ENCODE data around the gene PDE2A.

Gene PDE2A

DNA sequence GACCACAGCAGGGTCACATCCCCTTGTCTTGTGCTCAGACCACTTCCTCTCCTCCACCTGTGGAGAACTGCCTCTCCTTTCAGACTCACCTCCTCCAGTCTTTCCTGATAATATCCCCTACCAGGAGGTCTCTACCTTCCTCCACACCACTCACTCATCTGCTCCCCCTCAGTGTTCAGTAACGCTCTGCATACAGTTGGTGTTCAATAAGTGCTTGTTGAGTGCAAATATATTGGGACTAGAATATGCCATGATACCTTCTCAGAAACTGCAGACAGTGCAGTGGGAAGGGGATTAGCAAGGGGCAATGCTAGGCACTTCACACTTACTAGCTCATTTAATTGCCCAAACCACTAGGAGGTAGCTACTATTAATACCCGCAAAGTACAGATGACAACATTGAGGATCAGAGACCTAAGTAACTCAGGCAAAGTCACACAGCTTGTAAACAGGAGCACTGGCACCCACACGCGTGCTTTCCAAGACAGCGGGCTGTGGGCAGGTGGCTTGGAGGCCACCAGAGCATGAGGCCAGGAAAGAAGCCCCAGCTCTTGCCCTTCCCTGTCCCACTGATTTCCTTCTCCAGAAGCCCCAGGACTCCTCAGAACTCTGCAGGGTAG, 8.1 kb upstream of the PDE2A start:
- no peak for DNase-seq

DNA sequence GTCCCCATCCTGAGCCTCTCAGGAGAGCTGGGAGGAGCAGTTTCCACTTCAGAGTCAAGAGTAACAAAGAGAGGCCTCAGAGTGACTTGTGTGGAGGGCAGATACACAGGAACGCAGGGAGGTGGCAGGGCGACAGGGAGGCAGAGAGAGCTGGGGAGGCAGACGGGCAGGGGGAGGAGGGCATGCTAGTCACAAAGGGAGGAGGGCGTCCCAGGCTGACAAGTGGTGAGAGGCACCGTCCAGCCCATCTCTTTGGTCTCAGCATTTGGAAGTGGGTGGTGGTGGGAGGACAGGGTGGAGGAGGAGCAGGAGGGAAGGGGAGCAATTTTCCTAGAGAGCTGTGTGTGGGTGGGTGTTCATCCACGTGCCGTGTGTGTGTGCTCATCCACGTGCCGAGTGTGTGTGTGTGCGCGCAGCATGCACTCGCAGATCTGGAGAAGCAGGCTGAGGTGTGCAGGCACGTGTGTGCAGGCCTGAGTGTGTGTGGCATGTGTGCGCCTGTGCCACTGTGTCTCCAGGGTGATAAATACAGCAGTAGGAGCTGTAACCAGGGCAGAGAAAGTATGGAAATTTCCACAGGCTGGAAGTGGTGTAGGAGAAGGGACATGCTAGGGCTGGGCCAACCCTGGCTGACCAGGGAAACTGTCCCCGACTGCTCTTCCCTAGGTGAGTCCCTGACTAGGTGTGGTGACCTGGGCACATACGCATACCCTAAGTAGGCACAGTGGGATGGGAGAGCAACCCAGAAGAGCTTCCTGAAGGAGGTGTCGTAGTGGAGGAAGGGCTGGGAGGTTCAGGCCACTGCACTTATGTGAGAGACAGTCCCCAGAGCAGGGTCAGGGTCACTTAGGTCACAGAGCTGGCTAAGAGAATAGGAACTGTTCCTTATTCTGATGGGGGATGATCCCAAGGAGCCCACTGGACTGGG, 7.3 kb upstream of the PDE2A start:
- no peak for DNase-seq

DNA sequence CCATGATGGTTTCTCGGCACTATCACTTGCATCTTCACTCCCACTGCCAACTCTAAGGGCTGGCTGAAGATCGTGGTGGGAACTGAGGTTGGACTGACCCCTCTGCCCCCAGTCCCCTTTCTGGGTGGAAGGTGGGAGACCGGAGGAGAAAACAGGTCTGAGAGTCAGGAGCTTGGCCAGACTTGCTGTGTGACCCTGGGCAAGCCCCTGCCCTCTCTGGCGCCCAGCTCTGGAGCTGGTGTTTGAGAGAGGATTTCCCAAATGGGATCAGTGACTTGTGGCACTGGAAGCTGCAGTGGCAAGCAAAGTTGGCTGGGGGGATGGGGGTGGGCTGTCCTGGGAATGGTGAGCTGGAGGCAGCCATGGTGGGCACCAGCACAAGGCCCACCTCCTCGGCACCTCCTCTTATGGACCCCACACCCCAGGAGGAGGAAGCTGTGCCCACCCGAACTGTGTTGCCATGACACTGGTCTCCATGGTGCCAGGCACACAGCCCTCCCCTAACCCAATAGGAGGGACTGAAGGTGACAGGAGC, 6.5 kb upstream of the PDE2A start:
- no peak for DNase-seq

DNA sequence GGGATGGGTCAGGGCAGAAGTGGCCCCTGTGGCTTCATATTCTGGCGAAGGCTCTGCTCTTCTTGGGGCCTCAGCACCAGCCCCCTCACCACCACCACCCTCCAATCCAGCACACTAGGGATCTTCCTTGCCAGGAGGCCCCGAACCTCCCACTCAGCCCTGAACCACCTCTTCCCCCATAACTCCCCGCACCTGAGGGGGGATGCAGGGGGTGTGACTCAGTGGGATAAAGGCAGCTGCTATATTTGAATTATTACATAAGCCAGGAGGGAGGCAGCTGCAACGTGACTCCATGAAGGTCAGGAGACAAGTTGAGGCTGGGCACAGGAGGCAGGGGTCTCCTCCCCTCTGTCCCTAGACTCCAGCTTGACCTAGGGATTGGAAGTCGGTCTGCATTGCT, 5.6 kb upstream of the PDE2A start:
- DNase-seq = no peak

DNA sequence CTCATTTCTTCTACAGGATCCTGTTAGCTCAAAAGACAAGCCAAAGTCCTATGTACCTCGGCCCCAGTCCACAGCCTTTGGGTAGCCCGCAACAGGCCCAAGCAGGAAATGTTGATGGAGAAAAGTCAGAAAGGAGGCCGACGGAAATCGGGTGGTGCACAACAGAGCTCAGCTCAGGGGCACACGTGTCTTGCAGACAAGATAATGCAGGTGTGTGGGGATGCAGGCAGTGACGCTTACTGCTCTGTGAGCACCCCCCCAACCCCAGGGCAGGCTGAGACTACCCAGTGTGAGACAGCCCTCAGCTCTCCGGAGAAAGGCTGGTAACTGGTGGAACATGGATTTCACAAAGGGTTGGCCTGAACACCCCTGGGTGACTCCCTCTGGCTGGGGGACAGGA, 4.3 kb upstream of the PDE2A start:
- no peak for DNase-seq

DNA sequence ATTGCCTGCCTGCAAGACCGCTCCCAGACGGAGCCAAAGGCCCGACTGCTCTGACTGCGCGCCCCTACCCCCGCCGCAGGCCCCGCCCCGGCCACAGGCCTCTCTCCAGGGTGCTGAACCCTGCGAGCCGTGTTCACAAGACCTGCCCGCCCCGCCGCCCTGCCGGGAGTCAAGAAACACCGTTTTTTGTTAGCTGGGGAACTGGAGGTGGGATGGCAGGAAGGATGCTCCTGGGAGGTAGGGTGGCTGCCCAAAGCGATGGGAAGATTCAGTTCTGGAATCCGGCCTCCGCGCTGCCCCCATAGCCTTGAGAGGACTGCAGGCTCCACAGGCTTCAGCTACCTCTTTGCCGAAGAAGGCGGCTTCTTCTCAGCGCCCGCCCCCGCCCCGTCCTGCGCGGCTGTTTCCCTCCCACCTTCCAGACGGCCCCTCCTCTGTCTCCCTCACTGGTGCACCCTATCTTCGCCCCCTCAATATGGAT, 2.7 kb upstream of the PDE2A start:
- DNase-seq = no peak

DNA sequence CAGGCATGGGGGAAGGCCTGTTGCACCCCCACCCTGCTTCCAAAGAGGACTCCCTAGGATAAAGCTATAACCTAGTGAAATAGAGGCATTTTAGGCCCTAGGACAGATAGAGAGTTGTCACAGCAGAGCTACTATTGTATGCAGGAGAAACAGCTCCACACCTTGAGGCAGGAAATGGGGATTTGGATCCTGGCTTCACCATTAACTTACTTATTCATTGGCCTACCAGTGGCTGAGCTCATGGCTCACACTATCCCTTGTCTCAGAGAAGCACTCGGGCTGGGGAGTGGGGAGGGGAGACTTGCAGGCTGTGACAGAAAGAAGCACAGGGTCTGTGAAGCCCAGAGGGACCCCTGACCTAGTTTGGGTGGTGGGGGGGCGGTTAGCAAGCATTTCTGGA, 999 bp upstream of the PDE2A start:
- no peak for DNase-seq

DNA sequence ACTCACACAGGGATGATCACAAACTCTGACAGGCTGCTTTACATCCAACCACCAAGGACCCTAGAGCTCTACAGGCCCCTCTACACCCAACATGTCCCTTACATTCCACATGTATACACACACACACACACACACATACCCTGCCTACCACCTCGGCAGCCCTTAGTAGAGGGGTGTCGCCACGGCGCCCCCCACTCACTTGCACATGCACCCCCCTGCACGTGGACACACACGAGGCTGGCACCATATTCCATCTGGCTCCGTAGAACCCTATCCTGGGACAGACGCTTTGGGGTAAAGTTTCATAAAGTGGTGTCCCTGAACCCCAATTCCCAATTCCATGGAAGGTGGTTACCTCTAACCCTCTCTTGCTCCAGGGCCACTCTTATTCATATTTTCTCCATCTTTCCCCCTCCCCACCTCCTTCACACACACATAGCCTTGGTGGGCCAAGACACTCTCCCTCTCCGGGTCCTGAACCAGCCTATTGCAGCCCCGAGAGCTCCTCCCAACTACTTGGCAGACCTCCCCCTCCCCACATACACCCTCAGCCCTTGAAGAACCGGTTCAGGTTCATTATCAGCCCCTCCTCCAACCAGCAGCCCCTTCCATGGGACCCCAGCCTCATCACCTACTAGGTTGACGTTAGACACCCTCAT, 809 bp downstream of the PDE2A start:
- no peak for DNase-seq

DNA sequence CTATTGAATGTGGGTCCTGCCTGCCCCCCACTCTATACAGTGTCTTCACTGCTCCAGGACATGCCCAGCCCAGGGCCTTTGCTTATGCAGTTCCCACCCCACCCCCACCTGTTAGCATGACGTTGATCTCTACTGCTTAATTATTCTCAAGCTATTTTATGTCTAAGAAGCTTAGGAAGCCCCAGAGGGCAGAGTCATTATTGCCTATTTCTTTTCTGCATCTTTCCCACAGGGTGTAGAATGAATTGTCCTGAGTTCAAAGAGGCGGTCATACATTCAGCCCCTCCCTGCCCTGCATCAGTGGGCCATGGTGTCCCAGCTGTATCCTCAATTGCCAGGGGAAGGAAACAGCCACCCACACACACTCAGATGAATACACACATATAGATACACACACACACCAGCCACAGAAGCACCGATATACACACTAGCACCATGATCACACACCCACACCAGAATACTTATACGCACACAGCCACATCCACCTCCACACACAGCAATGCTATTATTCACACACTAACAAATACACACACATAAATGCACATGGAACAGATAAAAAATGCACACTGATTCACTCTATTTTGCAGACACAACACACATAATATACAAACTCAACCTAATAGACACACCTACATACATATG, 1.5 kb downstream of the PDE2A start:
- DNase-seq = no peak

DNA sequence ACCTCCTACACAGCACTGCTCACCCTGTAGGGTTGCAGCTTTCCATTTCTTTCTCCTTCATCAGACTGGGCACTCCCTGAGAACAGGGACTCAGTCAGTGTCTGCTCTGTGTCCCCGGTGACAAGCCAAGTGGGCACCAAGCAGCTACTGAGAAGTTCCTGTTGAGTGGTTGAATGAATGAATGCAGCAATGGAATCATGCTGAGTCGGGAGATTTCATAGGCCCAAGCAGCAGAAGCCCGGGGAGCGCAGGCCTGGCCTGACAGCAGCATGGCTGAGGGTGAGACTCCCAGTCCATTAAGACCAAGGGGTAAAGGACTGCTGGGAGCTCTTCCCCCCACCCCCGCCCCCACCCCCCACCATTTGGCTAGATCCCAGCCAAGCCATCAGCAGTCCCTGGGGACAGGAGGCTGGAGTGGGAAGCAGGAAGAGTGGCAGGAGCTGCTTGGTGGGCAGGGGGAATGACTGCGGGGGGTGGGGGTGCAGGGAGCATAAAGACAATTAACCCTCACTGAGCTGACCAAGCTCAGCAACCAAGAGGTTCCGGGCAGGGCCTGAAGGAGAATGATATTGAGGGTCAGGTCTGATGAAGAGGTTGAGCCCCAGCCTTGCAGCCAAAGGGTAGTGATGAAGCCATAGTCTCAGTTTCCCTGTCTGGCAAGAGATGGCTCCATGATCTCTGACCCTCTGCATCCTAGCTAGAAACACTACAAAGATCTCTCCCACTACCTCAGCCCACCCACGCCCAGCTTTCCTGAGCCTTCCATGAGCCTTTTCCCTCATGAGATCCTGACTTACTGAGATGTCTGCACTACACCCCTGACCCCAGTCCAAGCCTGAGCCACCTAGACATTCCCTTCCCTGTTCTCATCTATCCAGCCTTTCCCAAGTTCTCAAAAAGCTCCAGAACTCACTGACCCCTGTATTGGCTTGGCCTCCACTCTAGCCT, 2.8 kb downstream of the PDE2A start:
- DNase-seq = no peak

DNA sequence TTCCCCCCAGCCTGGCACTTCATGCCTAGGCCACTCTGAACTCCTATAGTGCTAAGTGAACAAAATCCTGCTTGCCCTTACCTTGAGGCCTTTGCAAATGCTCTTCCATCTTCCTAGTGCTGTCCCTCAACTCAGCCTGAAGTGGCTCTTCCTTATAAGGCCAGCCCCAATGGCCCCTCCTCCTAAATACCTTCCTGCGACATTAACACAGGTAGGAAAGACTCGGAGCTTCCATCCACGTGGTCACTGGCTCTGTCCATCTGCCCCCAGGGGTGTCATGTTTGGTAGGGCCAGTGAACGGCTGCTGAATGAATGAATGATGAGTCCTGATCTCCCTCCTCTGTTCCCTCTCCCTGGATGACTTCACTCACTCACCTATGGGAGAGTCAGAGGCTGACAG, 4.2 kb downstream of the PDE2A start:
- no peak for DNase-seq

DNA sequence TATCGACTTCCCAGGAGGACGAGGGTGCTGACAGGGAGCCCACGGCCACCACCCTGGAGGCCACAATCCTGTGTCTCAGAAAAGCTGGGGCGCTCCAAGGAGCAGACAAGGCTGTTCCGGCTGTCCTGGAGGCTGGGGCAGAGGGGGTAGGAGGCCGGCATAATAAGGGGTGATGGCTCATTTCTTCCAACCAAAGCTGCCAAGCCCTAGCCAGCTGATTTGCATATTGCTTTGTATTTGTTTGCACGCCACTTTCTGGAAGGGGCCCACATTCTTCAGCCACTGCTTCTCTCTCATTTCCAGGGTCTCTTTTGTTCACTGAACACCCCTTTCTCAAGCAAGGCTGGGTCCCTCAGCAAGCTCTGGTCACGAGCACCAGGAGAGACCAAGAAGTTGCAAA, 4.7 kb downstream of the PDE2A start:
- no peak for DNase-seq

DNA sequence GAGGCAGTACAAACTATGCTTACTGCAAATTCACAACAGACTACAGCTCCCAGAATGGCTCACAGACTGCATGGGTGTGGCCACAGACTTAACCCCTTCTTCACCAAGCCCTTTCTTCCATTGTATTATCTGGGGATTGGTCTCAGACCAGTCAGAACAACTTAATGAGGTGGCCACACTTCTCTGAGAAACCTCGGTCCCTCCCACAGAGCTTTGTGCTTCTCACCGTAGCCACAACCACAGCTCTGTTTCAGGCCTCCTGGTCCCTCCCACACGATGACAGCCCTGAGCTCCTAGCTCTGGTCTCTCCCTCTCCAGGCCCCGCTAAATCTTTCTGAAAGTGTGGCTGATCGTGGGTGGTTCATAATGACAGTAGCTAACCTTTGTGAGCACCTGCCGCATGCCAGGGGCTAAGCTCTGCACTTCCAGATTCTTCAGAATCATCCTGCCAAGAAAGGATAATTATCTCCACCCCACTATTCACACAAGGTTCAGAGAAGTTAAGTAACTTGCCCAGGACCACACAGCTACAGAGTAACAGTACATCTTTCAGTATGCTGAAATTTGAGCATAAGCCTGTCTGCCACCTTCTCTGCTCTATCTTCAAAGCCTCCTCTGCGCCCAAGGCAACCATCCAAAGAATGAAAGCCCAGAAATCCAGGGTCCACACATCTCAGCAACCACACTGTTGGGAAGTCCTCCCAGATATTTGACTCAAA, 5.4 kb downstream of the PDE2A start:
- DNase-seq = no peak

DNA sequence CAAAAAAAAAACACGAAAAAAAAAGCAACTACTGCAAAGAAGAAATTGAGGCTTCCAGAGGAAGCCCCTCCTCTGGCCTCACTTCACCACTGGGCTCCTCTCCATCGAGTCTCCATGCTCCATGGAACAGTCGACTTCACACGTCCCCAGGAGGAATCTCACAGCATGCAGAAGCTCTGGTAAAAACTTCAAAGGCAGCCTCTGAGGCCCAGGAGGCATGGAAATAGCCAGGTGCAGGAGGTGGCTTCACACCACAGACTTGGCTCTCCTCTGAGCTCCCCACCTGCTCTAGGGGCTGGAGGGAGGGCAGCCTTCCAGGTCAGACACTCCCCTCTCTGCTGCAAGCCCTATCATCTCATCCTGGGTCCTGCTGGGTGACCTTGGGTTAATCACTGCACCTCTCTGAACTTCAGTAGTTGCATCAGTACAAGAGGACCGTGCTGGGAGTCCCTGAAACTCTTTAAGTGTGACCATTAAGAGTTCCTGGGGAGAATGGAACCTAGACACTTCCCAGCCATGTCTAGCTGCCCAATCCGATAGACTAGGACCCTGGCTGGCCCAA, 8.2 kb downstream of the PDE2A start:
- DNase-seq = no peak

DNA sequence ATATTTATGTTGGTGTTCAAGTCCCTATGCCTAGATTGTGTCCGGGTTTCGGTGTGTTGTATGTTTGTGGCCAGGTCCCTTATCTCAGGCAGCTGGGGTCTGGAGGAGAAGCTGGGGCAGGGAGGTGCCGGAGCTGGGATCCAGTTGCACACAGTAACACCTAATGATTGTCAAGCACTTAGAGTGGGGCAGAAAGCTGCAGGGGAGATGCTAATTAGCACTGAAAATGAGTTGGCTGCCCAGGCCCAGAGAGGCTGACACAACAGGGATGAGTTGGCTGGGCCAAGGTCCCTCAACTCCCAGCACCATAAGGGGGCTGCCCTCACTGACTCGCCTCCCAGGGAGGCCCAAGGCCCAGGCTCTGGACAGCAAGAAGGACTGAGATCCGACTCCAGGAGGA, 12.2 kb downstream of the PDE2A start:
- no peak for DNase-seq

DNA sequence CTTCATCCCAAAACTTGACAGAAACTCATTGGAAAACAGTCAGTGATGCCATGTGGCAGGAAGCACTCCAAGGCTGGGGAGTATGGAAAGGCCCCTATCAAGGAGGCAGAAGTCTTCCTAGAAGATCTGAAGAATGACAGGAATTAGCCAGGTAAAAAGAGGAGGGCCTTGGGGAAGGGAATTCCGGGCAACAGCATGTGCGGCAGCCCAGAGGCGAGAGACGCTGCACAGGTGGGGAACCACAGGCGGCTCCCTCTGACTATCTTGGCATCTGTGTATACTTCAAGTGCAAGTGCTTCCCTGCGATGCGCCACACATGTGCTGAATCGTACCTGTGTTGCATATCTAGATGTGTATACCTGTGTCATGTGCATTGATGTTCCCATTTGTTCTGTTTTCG, 12.7 kb downstream of the PDE2A start:
- no peak for DNase-seq

DNA sequence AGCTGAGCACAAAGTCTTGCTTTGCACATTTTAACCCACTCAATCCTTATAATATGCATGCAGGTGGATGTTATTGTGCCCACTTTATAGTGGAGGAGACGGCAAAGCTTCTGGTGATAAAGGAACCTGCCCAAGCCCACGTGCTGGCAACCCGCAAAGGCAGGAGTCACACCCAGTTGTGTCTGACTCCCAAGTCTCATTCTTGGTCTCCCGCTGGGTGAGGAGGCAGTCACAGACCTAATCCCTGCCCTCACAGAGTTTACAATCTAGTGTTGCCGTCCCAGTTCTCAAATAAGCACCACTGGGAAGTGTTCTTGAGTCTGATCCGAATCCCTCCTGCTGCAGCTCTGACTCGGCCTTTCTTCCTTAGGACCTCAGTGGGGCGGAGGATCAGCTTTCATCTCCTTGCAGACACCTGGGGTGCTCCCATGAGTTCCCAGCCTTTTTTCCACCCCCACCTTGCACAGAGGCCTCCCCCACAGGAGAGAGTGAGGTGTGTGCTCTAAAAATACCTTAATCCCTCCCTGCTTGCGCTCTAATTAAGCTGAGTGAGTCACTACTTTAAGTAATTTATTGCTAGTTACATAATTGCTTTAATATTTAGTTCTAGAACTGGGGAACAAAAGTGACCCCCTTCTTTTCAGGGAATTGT, 15.1 kb downstream of the PDE2A start:
- DNase-seq = no peak

DNA sequence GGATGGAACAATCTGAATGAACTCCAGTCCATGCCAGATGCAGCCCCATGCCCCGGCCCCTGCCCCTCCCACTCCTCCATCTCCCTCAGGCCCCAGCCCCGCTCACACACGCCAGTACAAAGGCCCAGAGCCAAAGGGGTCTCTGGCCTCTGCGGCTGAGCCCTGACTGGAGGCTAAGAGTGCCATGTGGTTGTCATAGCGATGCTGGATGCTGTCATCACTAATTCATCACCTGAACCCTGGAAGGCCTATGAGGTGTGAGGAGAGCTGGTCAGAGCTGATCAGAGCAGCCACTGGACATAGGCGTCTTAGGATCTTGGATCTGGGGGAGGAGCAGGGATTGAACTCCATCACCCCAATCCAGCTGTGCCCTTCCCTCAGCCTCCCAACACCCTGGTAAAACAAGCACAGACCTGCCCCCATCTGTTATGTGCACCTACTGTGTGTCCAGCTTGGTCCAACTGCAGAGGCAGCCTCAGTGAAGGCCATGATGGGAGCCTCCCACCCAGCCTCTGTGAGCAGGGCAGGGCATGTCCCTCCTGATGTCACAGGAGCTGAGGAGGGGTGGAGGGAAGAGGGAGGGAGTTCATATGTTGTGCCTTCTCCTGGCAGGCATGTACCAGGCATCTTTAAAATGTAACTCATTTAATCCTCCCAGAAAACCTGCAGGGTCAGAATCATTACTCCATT, 16.7 kb downstream of the PDE2A start:
- no peak for DNase-seq

DNA sequence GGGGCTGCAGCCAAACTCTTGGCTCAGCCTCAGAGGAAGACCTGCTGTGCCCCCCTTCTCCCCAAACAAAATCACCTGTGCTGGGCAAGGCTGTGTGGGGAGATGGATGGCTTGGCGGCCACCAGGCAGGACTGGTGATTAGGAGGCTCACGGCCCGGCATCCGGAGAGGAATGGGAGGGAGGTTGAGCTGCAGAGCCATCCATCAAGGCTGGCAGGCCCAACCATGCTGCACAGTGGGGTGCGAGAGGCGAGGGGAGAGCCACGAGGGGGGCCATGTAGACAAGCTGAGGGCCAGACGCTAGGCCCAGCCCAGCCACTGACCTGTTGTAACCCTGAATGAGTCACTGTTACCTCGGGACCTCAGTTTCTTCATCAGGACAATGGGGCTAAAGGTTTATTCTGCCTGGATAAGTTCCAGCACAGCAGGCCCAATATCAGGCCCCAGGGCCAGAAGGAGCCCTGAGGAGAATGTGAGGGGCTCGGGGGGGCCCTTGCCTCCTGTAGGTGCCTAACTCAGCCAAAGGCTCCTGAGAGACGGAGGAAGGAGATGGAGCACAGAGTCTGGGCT, 18.2 kb downstream of the PDE2A start:
- DNase-seq = no peak
